ENCODE measurements around the gene TRA2A. TPM values are rescaled to one million over a fixed set of nuclear protein-coding genes. Genes with fewer than 3 reads are reported as not detected.

Gene TRA2A
- total RNA-seq, 2 experiments from 2014 or later: 246 to 275 TPM

GRCh38 chr7:23539494-23539907 is 7.7 kb upstream of the TRA2A start:
- Histone ChIP-seq H3K36me3 (ENCODE audit: insufficient read depth, low read length) (no peaks in the 10 kb centered on the region), H3K9me3 (ENCODE audit: control insufficient read depth in 1 of 2, insufficient read depth in 1 of 2, low read length in 2 of 2) (no peaks in the 10 kb centered on the region), H3K27ac (ENCODE audit: low read depth in 1 of 2, low read length in 2 of 2) (peak overlapping the region; percentile 35 to 63), H3K4me1 (ENCODE audit: insufficient read depth, low read length) (peaks cover 16% of the 10 kb centered on the region), H3K27me3 (ENCODE audit: control insufficient read depth in 1 of 2, insufficient read depth in 2 of 2, low read length in 2 of 2) (no peaks in the 10 kb centered on the region), H3K4me3 (ENCODE audit: low read length) (peak overlapping the region; percentile 26)
- Mint-ChIP-seq H3K4me1 (ENCODE audit: low read depth) (peaks cover 17% of the 10 kb centered on the region), H3K27ac (peak overlapping the region; percentile 63), H3K4me3 (peak overlapping the region; percentile 54), H3K9me3 (no peaks in the 10 kb centered on the region), H3K36me3 (ENCODE audit: low read depth) (no peaks in the 10 kb centered on the region), H3K27me3 (no peaks in the 10 kb centered on the region)
- DNase-seq (peak in 1 of 14 experiments; percentile 68), ATAC-seq (ENCODE audit: poor library complexity) (peak; percentile 71)
- CTCF ChIA-PET: interaction anchor here (0.6 to 0.9 kb wide), 2 partner anchors 35 to 157 kb away, joined by 3 read pairs; no protein-coding TSS in a partner anchor
- POLR2A ChIA-PET: interaction anchor here (0.7 to 2.7 kb wide), 10 partner anchors 9 to 1586 kb away, joined by 3 to 48 read pairs (median 5); partner anchors contain the start of genes CCDC126, CYCS and MALSU1
- intact Hi-C loops (cut with DNase I, micrococcal nuclease): loop anchor here (5.0 to 10.0 kb wide), 3 partner anchors 435 to 1035 kb away; partner anchors contain the start of genes KLHL7 (in 1 of the 2) and PALS2 (in 1 of the 2)
- TF ChIP-seq, protein P1, sequence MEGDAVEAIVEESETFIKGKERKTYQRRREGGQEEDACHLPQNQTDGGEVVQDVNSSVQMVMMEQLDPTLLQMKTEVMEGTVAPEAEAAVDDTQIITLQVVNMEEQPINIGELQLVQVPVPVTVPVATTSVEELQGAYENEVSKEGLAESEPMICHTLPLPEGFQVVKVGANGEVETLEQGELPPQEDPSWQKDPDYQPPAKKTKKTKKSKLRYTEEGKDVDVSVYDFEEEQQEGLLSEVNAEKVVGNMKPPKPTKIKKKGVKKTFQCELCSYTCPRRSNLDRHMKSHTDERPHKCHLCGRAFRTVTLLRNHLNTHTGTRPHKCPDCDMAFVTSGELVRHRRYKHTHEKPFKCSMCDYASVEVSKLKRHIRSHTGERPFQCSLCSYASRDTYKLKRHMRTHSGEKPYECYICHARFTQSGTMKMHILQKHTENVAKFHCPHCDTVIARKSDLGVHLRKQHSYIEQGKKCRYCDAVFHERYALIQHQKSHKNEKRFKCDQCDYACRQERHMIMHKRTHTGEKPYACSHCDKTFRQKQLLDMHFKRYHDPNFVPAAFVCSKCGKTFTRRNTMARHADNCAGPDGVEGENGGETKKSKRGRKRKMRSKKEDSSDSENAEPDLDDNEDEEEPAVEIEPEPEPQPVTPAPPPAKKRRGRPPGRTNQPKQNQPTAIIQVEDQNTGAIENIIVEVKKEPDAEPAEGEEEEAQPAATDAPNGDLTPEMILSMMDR (IDR thresholded peaks at IDR 0.05): no peak

GRCh38 chr7:23538301-23538700 is 6.5 kb upstream of the TRA2A start:
- DNase-seq: no peak
- TF ChIP-seq, protein P1 (IDR thresholded peaks at IDR 0.05): no peak
- CTCF ChIA-PET: interaction anchor here (2.4 kb wide), 1 partner anchor 9 kb away, joined by 7 read pairs; no protein-coding TSS in a partner anchor
- Mint-ChIP-seq H3K9me3 (no peaks in the 10 kb centered on the region), H3K4me3 (no peak overlapping the region), H3K27ac (no peak overlapping the region), H3K4me1 (ENCODE audit: low read depth) (peaks cover 16% of the 10 kb centered on the region), H3K36me3 (ENCODE audit: low read depth) (no peaks in the 10 kb centered on the region), H3K27me3 (no peaks in the 10 kb centered on the region)
- Histone ChIP-seq H3K36me3 (ENCODE audit: insufficient read depth, low read length) (no peaks in the 10 kb centered on the region), H3K27ac (ENCODE audit: low read depth in 1 of 2, low read length in 2 of 2) (no peak overlapping the region), H3K4me1 (ENCODE audit: insufficient read depth, low read length) (peaks cover 16% of the 10 kb centered on the region), H3K27me3 (ENCODE audit: control insufficient read depth in 1 of 2, insufficient read depth in 2 of 2, low read length in 2 of 2) (no peaks in the 10 kb centered on the region), H3K9me3 (ENCODE audit: control insufficient read depth in 1 of 2, insufficient read depth in 1 of 2, low read length in 2 of 2) (no peaks in the 10 kb centered on the region), H3K4me3 (ENCODE audit: low read length) (no peak overlapping the region)
- intact Hi-C loops (cut with DNase I, micrococcal nuclease): loop anchor here (5.0 to 10.0 kb wide), 3 partner anchors 434 to 1036 kb away; partner anchors contain the start of genes KLHL7 (in 1 of the 2) and PALS2 (in 1 of the 2)
- POLR2A ChIA-PET: no interaction called here
- ATAC-seq (ENCODE audit: poor library complexity): no peak

- H3K27ac ChIP-seq (ENCODE audit: low read depth in 1 of 2, low read length in 2 of 2): no peak overlapping the region
- ChIA-PET CTCF (interaction anchor here (1.8 to 3.0 kb wide), 2 partner anchors 9 to 14 kb away, joined by 4 to 10 read pairs; no protein-coding TSS in a partner anchor), POLR2A (no interaction called here)
- peaks cover 36% of the 10 kb centered on the region for H3K4me1 Mint-ChIP-seq (ENCODE audit: low read depth)
- no peak for ATAC-seq (ENCODE audit: poor library complexity)
- H3K9me3 Mint-ChIP-seq: no peaks in the 10 kb centered on the region
- H3K4me1 ChIP-seq (ENCODE audit: insufficient read depth, low read length): peaks cover 26% of the 10 kb centered on the region
- TF ChIP-seq, protein P1 (IDR thresholded peaks at IDR 0.05): no peak
- no peaks in the 10 kb centered on the region for H3K27me3 Mint-ChIP-seq
- H3K27ac Mint-ChIP-seq: peak overlapping the region; percentile 97
- no peak overlapping the region for H3K4me3 ChIP-seq (ENCODE audit: low read length)
- H3K36me3 ChIP-seq (ENCODE audit: insufficient read depth, low read length): no peaks in the 10 kb centered on the region
- H3K4me3 Mint-ChIP-seq: peak overlapping the region; percentile 94
- H3K27me3 ChIP-seq (ENCODE audit: control insufficient read depth in 1 of 2, insufficient read depth in 2 of 2, low read length in 2 of 2): no peaks in the 10 kb centered on the region
- no peaks in the 10 kb centered on the region for H3K9me3 ChIP-seq (ENCODE audit: control insufficient read depth in 1 of 2, insufficient read depth in 1 of 2, low read length in 2 of 2)
- DNase-seq: no peak
- intact Hi-C loops (cut with DNase I, micrococcal nuclease): loop anchor here (5.0 to 10.0 kb wide), 8 partner anchors 41 to 1594 kb away; partner anchors contain the start of genes MALSU1 (in 2 of the 2), CCDC126 (in 1 of the 2), CYCS (in 1 of the 2) and KLHL7 (in 1 of the 2)
- H3K36me3 Mint-ChIP-seq (ENCODE audit: low read depth): peaks cover 36% of the 10 kb centered on the region
These were observed 1.4 kb upstream of the TRA2A start for GRCh38 chr7:23533238-23533604.
